Measurements from ENCODE around the gene RALGPS1.

GRCh38 chr9:127139071-127139731, 224.6 kb downstream of the RALGPS1 start:
- TF ChIP-seq, protein P1, sequence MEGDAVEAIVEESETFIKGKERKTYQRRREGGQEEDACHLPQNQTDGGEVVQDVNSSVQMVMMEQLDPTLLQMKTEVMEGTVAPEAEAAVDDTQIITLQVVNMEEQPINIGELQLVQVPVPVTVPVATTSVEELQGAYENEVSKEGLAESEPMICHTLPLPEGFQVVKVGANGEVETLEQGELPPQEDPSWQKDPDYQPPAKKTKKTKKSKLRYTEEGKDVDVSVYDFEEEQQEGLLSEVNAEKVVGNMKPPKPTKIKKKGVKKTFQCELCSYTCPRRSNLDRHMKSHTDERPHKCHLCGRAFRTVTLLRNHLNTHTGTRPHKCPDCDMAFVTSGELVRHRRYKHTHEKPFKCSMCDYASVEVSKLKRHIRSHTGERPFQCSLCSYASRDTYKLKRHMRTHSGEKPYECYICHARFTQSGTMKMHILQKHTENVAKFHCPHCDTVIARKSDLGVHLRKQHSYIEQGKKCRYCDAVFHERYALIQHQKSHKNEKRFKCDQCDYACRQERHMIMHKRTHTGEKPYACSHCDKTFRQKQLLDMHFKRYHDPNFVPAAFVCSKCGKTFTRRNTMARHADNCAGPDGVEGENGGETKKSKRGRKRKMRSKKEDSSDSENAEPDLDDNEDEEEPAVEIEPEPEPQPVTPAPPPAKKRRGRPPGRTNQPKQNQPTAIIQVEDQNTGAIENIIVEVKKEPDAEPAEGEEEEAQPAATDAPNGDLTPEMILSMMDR (IDR thresholded peaks at IDR 0.05): no peak
- TF ChIP-seq EZH2 (IDR thresholded peaks at IDR 0.05; ENCODE audit: borderline replicate concordance, insufficient read depth, low read depth, low read length, poor library complexity, severe bottlenecking): no peak

Measured in B cell (primary cell).